Gastroesophageal sphincter (tissue), 4 donors: ENCODE measurements around the gene GABRB3. TPM values are rescaled to one million over a fixed set of nuclear protein-coding genes. Genes with fewer than 3 reads are reported as not detected.

ENCODE experiments used
- ATAC-seq: fragments of 150-250 bp; one replicate; pipeline ENCODE4 v1.9.1; 2016; ENCODE audit warnings: mild to moderate bottlenecking, moderate library complexity
- H3K27ac ChIP-seq, 4 donors: fragments of 200-600 bp; sonication (generic) in 3 of 4; 1 replicate in 3 of 4; 2 replicates in 1 of 4; pipeline ENCODE4 v1.5.1; 2016 to 2019
- H3K27me3 ChIP-seq: fragments of 200-600 bp; sonication (generic); one replicate; pipeline ENCODE4 v1.5.1; 2019
- H3K36me3 ChIP-seq, 2 donors: fragments of 200-600 bp; sonication (generic); one replicate each; pipeline ENCODE4 v1.5.1; 2019; ENCODE audit warnings: control low read depth in 1 of 2
- H3K4me1 ChIP-seq, 3 donors: fragments of 200-600 bp; sonication (generic); 1 replicate in 2 of 3; 2 replicates in 1 of 3; pipeline ENCODE4 v1.5.1; 2016 to 2019; ENCODE audit warnings: control low read depth in 2 of 3
- H3K4me3 ChIP-seq, 2 donors: fragments of 200-600 bp; sonication (generic); one replicate each; pipeline ENCODE4 v1.5.1; 2019; ENCODE audit warnings: mild to moderate bottlenecking in 1 of 2, moderate library complexity in 1 of 2
- H3K9me3 ChIP-seq, 3 donors: fragments of 200-600 bp; sonication (generic); one replicate each; pipeline ENCODE4 v1.5.1; 2017 to 2019; ENCODE audit warnings: control low read depth in 2 of 3
- CTCF ChIP-seq, 4 experiments: fragments of 200-600 bp in 2 of 4; fragments of 450-650 bp in 2 of 4; sonication (generic) in 1 of 4; IDR thresholded peaks; one replicate each; pipeline ENCODE4 v1.5.1; 2017 to 2019; ENCODE audit warnings: antibody characterized with exemption in 4 of 4, mild to moderate bottlenecking in 2 of 4, moderate library complexity in 2 of 4
- EP300 ChIP-seq: sonication (generic); formaldehyde crosslinking; IDR thresholded peaks from one replicate; pipeline ENCODE4 v1.6.1; 2017; ENCODE audit warnings: antibody characterized with exemption, mild to moderate bottlenecking
- POLR2A ChIP-seq, 2 donors: fragments of 450-650 bp; IDR thresholded peaks; one replicate each; pipeline ENCODE4 v1.6.1; 2017; ENCODE audit warnings: antibody characterized with exemption in 2 of 2, mild to moderate bottlenecking in 2 of 2, moderate library complexity in 1 of 2
- POLR2AphosphoS5 ChIP-seq: sonication (generic); formaldehyde crosslinking; IDR thresholded peaks from one replicate; pipeline ENCODE4 v1.6.1; 2017; ENCODE audit warnings: antibody characterized with exemption
- WGBS, 2 donors: methylation state at CpG; one replicate each; pipeline ENCODE4 v1.1.5; 2018; ENCODE audit warnings: low coverage in 1 of 2; 5-methylcytosine and 5-hydroxymethylcytosine counted together
- total RNA-seq, 4 donors: library from RNA; depleted of rRNA; stranded (reverse); fragments of >200 nt; gene quantifications; one replicate each; pipeline ENCODE4 v1.1.0, GENCODE V29; 2016

The GABRB3 gene
- total RNA-seq, 4 donors from 2014 or later, result 2.4 to 4.3 (median 3.6) TPM

DNA sequence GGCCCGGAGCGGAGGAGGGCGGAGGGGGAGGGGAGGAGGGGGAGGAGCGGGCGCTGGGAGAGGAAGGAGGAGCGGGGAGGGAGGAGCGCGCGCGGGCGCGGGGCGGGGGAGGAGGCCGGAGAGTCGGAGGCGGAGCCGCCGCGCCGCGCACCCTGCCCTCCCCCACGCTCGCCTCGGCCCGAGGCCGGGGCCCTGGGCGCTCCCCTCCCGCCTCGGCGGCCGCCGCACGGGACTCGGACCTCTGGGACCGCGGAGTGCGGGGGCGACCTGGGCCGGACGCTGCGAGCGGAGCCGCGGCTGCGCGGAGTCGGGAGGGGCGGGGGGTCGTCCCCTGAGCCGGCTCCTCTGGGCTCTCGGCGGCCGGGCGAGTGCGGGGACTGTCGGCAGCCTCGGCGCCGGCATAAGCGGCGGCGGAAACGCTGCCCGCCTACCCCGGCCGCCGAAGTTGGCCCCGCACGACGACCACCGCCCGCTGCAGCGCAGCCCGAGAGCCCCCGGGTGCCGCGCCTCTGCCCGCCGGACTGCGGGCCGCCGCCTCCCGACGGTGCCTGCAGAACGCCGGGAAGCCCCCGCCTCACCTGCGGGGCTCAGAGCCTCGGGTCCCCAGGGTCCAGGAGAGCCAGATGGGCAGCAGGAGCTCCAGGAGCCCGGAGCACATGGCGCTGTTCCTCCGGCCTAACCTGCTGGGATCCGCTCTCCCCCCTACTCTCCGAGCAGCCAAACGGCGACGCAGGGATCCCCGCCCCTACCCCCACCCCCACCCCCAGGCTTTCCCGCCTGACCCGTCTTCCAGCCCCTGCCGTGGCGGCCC lies 406 bp upstream of the GABRB3 start:
- peak overlapping the region; percentile 25 to 62 for H3K4me3 ChIP-seq
- no peaks in the 10 kb centered on the region for H3K9me3 ChIP-seq
- no peak for TF ChIP-seq CTCF (IDR thresholded peaks at IDR 0.05)
- no peak for TF ChIP-seq POLR2AphosphoS5
- no peak for TF ChIP-seq POLR2A (IDR thresholded peaks at IDR 0.05)
- TF ChIP-seq EP300, result no peak
- H3K36me3 ChIP-seq, result no peaks in the 10 kb centered on the region
- peak; percentile 60 for ATAC-seq
- H3K27me3 ChIP-seq, result peaks cover 68% of the 10 kb centered on the region
- H3K4me1 ChIP-seq, result peaks cover 0 to 23% (median 9%) of the 10 kb centered on the region in 3 donors
- H3K27ac ChIP-seq, result no peak overlapping the region
- 0% methylated on average over 1 of the region's 102 CpGs; no CpG with 5 or more reads in 1 of the 2 donors for WGBS, 2 donors

- Histone ChIP-seq H3K36me3 (no peaks in the 10 kb centered on the region), H3K4me1 (peaks cover 0 to 23% (median 9%) of the 10 kb centered on the region in 3 donors), H3K27ac (no peak overlapping the region), H3K27me3 (peaks cover 81% of the 10 kb centered on the region), H3K4me3 (peak overlapping the region; percentile 2 to 62), H3K9me3 (no peaks in the 10 kb centered on the region)
- ATAC-seq, result peak; percentile 44
- TF ChIP-seq POLR2A (IDR thresholded peaks at IDR 0.05), result no peak
- no peak for TF ChIP-seq EP300
- TF ChIP-seq CTCF (IDR thresholded peaks at IDR 0.05), result no peak
- no peak for TF ChIP-seq POLR2AphosphoS5
- WGBS, 2 donors, result 0 to 5% methylated on average over 1 to 4 of the region's 32 CpGs
These were observed 1.2 kb downstream of the GABRB3 start for GRCh38 chr15:26771578-26772153.

DNA sequence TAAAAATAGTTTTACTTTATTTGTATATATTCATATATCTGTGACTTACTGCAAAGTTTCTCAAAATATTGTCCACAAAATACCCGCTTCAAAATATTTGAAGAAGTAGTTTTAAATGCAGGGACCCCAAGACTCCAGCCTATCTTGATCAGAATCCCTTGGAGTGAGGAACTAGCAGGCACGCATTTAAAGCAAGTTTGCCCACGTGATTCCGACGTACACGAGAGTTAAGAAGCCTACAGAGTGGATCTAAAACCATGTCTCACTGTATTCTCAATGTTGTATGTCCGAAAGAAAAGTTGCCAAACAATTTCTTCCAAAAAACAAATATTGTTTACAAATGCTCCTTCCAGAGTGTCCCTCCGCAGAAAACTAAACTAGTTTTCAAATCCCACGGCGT lies 1.7 kb downstream of the GABRB3 start:
- no peak for ATAC-seq
- Histone ChIP-seq H3K4me3 (no peak overlapping the region), H3K4me1 (peaks cover 0 to 23% (median 9%) of the 10 kb centered on the region in 3 donors), H3K9me3 (no peaks in the 10 kb centered on the region), H3K36me3 (no peaks in the 10 kb centered on the region), H3K27ac (no peak overlapping the region), H3K27me3 (peaks cover 86% of the 10 kb centered on the region)
- no peak for TF ChIP-seq POLR2AphosphoS5
- WGBS, 2 donors, result 12 to 21% methylated on average over 7 to 10 of the region's 10 CpGs

DNA sequence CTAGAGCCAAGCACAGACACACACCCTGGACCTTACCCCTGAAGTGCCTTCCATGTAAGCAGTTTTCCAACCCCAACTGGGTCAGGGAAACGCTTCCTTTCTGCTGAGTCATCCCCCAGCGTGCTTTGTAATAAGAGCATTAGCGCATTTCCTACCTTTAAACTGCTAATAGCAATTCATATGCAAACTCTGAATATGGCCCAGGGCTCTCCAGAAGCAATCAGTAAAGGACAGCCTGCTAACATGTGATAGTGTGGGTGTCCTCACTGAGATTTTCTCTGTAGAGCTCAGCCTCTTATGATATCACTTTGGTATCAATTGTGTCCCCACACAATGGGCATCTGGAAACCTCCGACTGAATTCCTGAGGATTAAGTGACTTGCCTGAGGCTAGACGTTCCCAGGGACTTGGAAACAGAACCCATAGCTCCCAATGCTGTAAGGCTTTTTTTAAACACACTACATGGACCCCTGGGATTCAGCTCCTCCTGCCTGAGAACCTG lies 5.6 kb downstream of the GABRB3 start:
- Histone ChIP-seq H3K27me3 (peaks cover 57% of the 10 kb centered on the region), H3K36me3 (no peaks in the 10 kb centered on the region), H3K4me3 (no peak overlapping the region), H3K9me3 (no peaks in the 10 kb centered on the region), H3K4me1 (peaks cover 0 to 10% (median 8%) of the 10 kb centered on the region in 3 donors), H3K27ac (no peak overlapping the region)
- no peak for TF ChIP-seq POLR2A (IDR thresholded peaks at IDR 0.05)
- no peak for TF ChIP-seq CTCF (IDR thresholded peaks at IDR 0.05)
- WGBS, 2 donors, result 29 to 52% methylated on average over 3 to 5 of the region's 5 CpGs
- ATAC-seq, result no peak

DNA sequence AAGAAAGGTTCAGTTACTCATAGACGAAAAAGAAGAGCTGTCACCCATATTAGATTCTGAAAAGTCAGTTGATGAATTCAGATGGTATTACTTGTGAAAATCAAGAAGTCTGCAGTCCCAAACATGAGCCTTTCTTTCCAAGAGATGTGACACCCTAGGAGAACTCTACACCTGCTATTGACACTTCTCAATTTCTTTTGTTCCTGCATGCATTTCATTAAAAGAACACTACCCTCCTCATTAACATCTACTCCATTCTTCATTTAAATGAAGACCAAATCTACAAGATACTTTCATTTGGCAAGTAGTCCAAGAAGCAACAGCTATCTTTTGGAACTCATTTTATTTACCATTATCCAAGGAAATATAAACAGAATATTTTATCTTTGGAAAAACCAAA lies 6.6 kb downstream of the GABRB3 start:
- Histone ChIP-seq H3K4me3 (no peak overlapping the region), H3K27ac (no peak overlapping the region), H3K4me1 (peaks cover 0 to under 1% (median 0%) of the 10 kb centered on the region in 3 donors), H3K9me3 (no peaks in the 10 kb centered on the region), H3K27me3 (peaks cover 48% of the 10 kb centered on the region), H3K36me3 (no peaks in the 10 kb centered on the region)
- 20 to 54% methylated on average over 1 of the region's 1 CpG for WGBS, 2 donors
- no peak for ATAC-seq
- TF ChIP-seq EP300, result no peak
- no peak for TF ChIP-seq POLR2A (IDR thresholded peaks at IDR 0.05)
- no peak for TF ChIP-seq POLR2AphosphoS5
